Activated naive CD8-positive, alpha-beta T cell treated with anti-CD3 and anti-CD28 coated beads, Interleukin-2, amount 10 ng/mL, durations not matched to agents 7 days and 5 days (primary cell): Measurements from ENCODE around the gene SMAD7. TPM values are rescaled to one million over a fixed set of nuclear protein-coding genes. Genes with fewer than 3 reads are reported as not detected.

Source experiments
- ATAC-seq: fragments of 150-1000 bp; cut with Tn5 transposase; one replicate; pipeline ENCODE4 v1.10.0; 2021; ENCODE audit warnings: low read depth, moderate library complexity
- POLR2A ChIA-PET: fragments of 350-600 bp; sonication (Branson Sonifier 250); formaldehyde crosslinking; loops from one replicate; lab custom pipeline; 2021; ENCODE audit warnings: antibody characterized with exemption; lab: Charles Lee
- DNase-seq: peaks from one replicate; pipeline ENCODE4 v3.0.0; 2021
- H3K27ac Mint-ChIP-seq: one replicate; pipeline ENCODE4 v1.8.0; 2022; ENCODE audit warnings: mild to moderate bottlenecking, mixed read lengths
- H3K27me3 Mint-ChIP-seq: one replicate; pipeline ENCODE4 v1.8.0; 2022; ENCODE audit warnings: mild to moderate bottlenecking, moderate library complexity, mixed read lengths
- H3K36me3 Mint-ChIP-seq: one replicate; pipeline ENCODE4 v1.8.0; 2021; ENCODE audit warnings: mild to moderate bottlenecking, mixed read lengths
- H3K4me1 Mint-ChIP-seq: one replicate; pipeline ENCODE4 v1.8.0; 2021; ENCODE audit warnings: mixed read lengths
- H3K4me3 Mint-ChIP-seq: one replicate; pipeline ENCODE4 v1.8.0; 2022; ENCODE audit warnings: mild to moderate bottlenecking, moderate library complexity, mixed read lengths
- H3K9me3 Mint-ChIP-seq: one replicate; pipeline ENCODE4 v1.8.0; 2021; ENCODE audit warnings: mixed read lengths
- total RNA-seq, 2 experiments: library from RNA; stranded (reverse); gene quantifications; one replicate each; pipeline ENCODE4 v1.2.3, GENCODE V29; 2021

Gene SMAD7
- total RNA-seq, 2 experiments from 2014 or later = 26.8 to 30.1 TPM

- H3K9me3 Mint-ChIP-seq = no peaks in the 10 kb centered on the region
- DNase-seq (no peak), ATAC-seq (no peak)
- no peak overlapping the region for H3K4me3 Mint-ChIP-seq
- no peak overlapping the region for H3K27ac Mint-ChIP-seq
- peaks cover 70% of the 10 kb centered on the region for H3K36me3 Mint-ChIP-seq
- H3K4me1 Mint-ChIP-seq = peaks cover 85% of the 10 kb centered on the region
- POLR2A ChIA-PET = interaction anchor here (3.0 kb wide), 1 partner anchor 14 kb away, joined by 15 read pairs; no protein-coding TSS in a partner anchor
- no peaks in the 10 kb centered on the region for H3K27me3 Mint-ChIP-seq
Observed at GRCh38 chr18:48942554-48943261, 8.1 kb downstream of the SMAD7 start.

- DNase-seq (no peak), ATAC-seq (no peak)
- Mint-ChIP-seq H3K27me3 (no peaks in the 10 kb centered on the region), H3K9me3 (no peaks in the 10 kb centered on the region), H3K27ac (peak overlapping the region; percentile 98), H3K4me1 (peaks cover 85% of the 10 kb centered on the region), H3K36me3 (peaks cover 65% of the 10 kb centered on the region), H3K4me3 (peak overlapping the region; percentile 91)
- POLR2A ChIA-PET = interaction anchor here (1.0 to 3.0 kb wide), 3 partner anchors 9 to 159 kb away, joined by 3 to 35 read pairs (median 15); partner anchors contain the start of gene SMAD7
Observed at GRCh38 chr18:48942086-48942485, 8.7 kb downstream of the SMAD7 start.

DNA sequence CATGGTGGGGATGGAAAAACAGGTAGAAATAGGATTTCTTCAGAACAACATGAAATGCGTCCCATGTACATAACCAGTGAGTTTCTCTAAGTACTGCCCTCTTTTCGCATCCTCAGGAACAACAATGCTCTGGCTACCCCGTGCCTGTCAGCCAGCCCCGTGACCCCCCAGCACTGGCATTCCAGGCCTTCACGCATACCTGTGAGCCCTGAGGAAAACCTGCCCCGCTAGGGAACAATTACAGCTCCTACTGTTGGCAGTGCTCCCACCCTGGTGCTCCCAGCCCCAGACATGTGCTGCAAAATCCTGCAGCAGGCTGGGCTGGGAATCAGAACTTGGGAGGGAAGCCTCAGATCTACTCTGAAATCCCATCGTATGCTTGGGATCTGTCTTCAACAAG is 9.1 kb downstream of the SMAD7 start:
- H3K9me3 Mint-ChIP-seq = no peaks in the 10 kb centered on the region
- DNase-seq (peak; percentile 31), ATAC-seq (no peak)
- no peaks in the 10 kb centered on the region for H3K27me3 Mint-ChIP-seq
- H3K27ac Mint-ChIP-seq = peak overlapping the region; percentile 98
- peaks cover 62% of the 10 kb centered on the region for H3K36me3 Mint-ChIP-seq
- POLR2A ChIA-PET = interaction anchor here (1.0 to 3.0 kb wide), 4 partner anchors 9 to 158 kb away, joined by 3 to 35 read pairs (median 18); partner anchors contain the start of gene SMAD7
- H3K4me1 Mint-ChIP-seq = peaks cover 81% of the 10 kb centered on the region
- H3K4me3 Mint-ChIP-seq = peak overlapping the region; percentile 91

- peaks cover 61% of the 10 kb centered on the region for H3K36me3 Mint-ChIP-seq
- H3K9me3 Mint-ChIP-seq = no peaks in the 10 kb centered on the region
- POLR2A ChIA-PET = interaction anchor here (0.7 to 3.0 kb wide), 8 partner anchors 10 to 164 kb away, joined by 3 to 35 read pairs (median 4); partner anchors contain the start of gene SMAD7
- ATAC-seq = peak; percentile 85
- peak overlapping the region; percentile 98 for H3K27ac Mint-ChIP-seq
- peaks cover 79% of the 10 kb centered on the region for H3K4me1 Mint-ChIP-seq
- H3K4me3 Mint-ChIP-seq = peak overlapping the region; percentile 91
- no peaks in the 10 kb centered on the region for H3K27me3 Mint-ChIP-seq
- peak; percentile 76 for DNase-seq
Observed at GRCh38 chr18:48940854-48941611, 9.7 kb downstream of the SMAD7 start.

DNA sequence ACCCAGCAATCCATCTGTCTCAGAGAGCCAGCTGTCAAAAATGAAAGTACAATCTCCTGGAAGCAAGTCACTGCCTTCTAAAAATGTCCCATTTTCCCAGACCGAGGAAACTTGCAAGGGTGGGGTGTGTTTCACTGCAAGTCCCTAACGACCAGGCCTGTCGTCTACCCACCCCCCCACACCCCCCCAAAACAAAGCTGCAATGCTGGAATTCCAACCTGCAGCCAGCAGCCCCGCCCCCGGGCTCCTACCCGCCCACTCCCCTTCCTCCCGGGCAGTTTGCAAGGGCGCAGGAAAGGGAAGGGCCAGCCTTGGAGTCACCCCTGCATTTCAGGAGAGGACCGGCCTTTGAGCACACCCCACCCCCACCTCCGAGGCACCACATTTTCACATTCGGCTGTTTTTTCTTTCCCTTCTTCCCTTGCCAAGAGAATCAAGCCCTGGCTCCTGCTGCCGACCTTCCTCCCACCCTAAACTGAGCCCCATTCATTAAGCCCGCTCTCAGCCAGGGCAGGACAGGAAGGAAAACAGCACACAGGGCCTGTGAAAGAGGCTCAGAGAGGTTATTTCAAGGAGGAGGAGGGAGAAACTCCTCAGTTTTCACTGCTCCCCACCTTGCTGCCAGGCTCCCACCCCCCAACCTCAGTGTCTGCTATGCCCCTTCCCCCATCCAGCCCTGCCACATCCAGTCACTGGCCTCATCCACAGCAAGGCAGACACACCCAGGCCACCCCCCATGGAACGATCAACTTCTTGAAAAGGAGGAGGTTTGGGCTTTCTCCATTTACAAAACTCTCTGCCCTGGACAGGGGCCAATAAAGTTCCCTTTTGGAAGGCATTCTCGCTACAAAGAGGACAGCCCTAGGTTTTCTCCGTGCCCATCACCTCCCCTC is 11.3 kb downstream of the SMAD7 start:
- peaks cover 80% of the 10 kb centered on the region for H3K4me1 Mint-ChIP-seq
- H3K27me3 Mint-ChIP-seq = no peaks in the 10 kb centered on the region
- no peak for ATAC-seq
- DNase-seq = peak; percentile 28
- peak overlapping the region; percentile 98 for H3K27ac Mint-ChIP-seq
- H3K36me3 Mint-ChIP-seq = peaks cover 54% of the 10 kb centered on the region
- POLR2A ChIA-PET = interaction anchor here (1.1 to 3.0 kb wide), 4 partner anchors 11 to 105 kb away, joined by 4 to 35 read pairs (median 18); partner anchors contain the start of gene SMAD7
- no peaks in the 10 kb centered on the region for H3K9me3 Mint-ChIP-seq
- H3K4me3 Mint-ChIP-seq = peak overlapping the region; percentile 91

DNA sequence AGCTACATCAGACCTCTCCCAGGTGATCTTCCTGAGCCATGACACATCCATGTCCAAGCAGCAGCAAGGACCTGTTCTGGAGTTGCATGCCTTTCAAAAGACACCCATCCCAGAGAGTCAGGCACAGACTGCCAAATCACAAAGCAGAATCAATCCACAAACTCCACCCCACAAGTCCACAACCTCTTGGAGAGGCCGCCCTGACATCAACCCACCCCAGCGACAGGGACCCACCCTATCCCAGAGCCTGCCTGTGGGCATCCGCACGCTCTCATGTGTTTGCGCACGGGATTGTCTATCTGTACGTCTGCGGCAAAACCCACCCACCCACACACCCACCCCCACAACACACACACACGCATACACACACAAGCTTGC is 11.9 kb downstream of the SMAD7 start:
- Mint-ChIP-seq H3K4me3 (no peak overlapping the region), H3K9me3 (no peaks in the 10 kb centered on the region), H3K27me3 (no peaks in the 10 kb centered on the region), H3K36me3 (peaks cover 48% of the 10 kb centered on the region), H3K4me1 (peaks cover 80% of the 10 kb centered on the region), H3K27ac (peak overlapping the region; percentile 62)
- ATAC-seq (no peak), DNase-seq (no peak)
- POLR2A ChIA-PET = interaction anchor here (1.0 to 1.4 kb wide), 2 partner anchors 14 kb away, joined by 3 to 10 read pairs; no protein-coding TSS in a partner anchor

- POLR2A ChIA-PET = interaction anchor here (1.0 to 1.4 kb wide), 4 partner anchors 9 to 14 kb away, joined by 3 to 10 read pairs (median 4); no protein-coding TSS in a partner anchor
- Mint-ChIP-seq H3K4me1 (peaks cover 78% of the 10 kb centered on the region), H3K4me3 (no peak overlapping the region), H3K9me3 (no peaks in the 10 kb centered on the region), H3K36me3 (peaks cover 45% of the 10 kb centered on the region), H3K27me3 (no peaks in the 10 kb centered on the region), H3K27ac (peak overlapping the region; percentile 62)
- ATAC-seq (no peak), DNase-seq (no peak)
Observed at GRCh38 chr18:48937869-48938750, 12.7 kb downstream of the SMAD7 start.

- no peak for ATAC-seq
- POLR2A ChIA-PET = interaction anchor here (0.7 kb wide), 1 partner anchor 102 kb away, joined by 6 read pairs; no protein-coding TSS in a partner anchor
- no peaks in the 10 kb centered on the region for H3K27me3 Mint-ChIP-seq
- peak overlapping the region; percentile 89 for H3K27ac Mint-ChIP-seq
- no peak for DNase-seq
- H3K9me3 Mint-ChIP-seq = no peaks in the 10 kb centered on the region
- peaks cover 78% of the 10 kb centered on the region for H3K4me1 Mint-ChIP-seq
- peaks cover 48% of the 10 kb centered on the region for H3K36me3 Mint-ChIP-seq
- H3K4me3 Mint-ChIP-seq = peak overlapping the region; percentile 76
Observed at GRCh38 chr18:48935433-48935774, 15.4 kb downstream of the SMAD7 start.

DNA sequence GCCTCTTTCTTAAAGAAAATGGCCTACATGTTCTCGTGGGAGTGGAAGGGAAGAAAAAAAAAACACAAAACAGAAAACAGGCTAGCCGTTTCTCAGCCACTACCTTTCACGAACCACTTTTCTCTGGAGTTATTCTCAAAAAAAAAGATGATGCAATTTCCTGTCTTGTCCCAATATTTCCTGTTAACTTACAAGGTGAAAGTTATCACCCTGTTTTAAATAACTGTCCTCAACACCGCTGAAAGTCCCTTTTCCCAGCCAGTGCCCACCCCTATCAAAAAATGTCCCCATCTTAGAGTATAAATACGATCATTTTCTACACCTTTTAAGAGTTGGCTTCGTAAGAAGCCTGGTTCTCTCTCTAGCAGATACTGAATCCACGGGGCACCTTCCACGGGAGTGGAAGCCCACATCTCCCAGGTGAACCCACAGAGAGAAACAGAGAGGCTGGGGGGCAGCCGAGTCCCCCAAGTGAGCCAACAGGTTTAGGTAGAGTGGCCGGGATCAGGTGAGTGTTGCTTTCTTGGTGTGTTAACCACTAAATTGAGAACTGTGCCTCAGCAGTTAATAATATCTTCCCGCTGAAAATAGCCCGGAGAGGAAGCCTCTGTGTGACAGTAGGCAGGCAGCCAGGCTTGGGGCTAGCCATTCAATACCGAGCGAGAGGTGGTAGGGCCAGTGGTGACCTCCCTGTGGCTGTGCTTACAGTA is 15.9 kb downstream of the SMAD7 start:
- DNase-seq (peak; percentile 42), ATAC-seq (peak; percentile 18)
- peak overlapping the region; percentile 89 for H3K27ac Mint-ChIP-seq
- POLR2A ChIA-PET = interaction anchor here (0.9 to 1.6 kb wide), 5 partner anchors 9 to 99 kb away, joined by 3 to 6 read pairs (median 4); no protein-coding TSS in a partner anchor
- peak overlapping the region; percentile 76 for H3K4me3 Mint-ChIP-seq
- H3K27me3 Mint-ChIP-seq = no peaks in the 10 kb centered on the region
- no peaks in the 10 kb centered on the region for H3K9me3 Mint-ChIP-seq
- peaks cover 76% of the 10 kb centered on the region for H3K4me1 Mint-ChIP-seq
- H3K36me3 Mint-ChIP-seq = peaks cover 46% of the 10 kb centered on the region

DNA sequence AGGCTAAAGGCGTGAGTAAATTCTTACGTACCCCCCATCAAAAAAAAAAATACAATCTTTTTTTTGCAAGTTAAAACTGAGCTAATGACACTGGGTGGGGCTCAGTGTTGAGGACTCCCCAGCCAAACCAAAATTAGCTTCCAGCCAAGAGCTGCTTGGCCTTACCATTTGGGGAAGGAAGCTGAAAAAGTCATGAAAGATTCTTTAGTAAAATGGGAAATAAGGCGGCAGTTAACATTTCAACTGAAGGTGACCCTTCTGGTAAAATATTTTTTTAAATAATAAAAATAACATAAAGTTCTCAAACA is 16.4 kb downstream of the SMAD7 start:
- Mint-ChIP-seq H3K4me3 (peak overlapping the region; percentile 76), H3K27ac (peak overlapping the region; percentile 89), H3K27me3 (no peaks in the 10 kb centered on the region), H3K4me1 (peaks cover 75% of the 10 kb centered on the region), H3K36me3 (peaks cover 42% of the 10 kb centered on the region), H3K9me3 (no peaks in the 10 kb centered on the region)
- no peak for DNase-seq
- ATAC-seq = no peak
- POLR2A ChIA-PET = interaction anchor here (0.9 to 1.6 kb wide), 5 partner anchors 8 to 98 kb away, joined by 3 to 6 read pairs (median 4); no protein-coding TSS in a partner anchor

- POLR2A ChIA-PET = interaction anchor here (0.9 to 1.6 kb wide), 6 partner anchors 8 to 98 kb away, joined by 3 to 6 read pairs (median 4); no protein-coding TSS in a partner anchor
- no peaks in the 10 kb centered on the region for H3K27me3 Mint-ChIP-seq
- H3K27ac Mint-ChIP-seq = peak overlapping the region; percentile 89
- H3K36me3 Mint-ChIP-seq = peaks cover 42% of the 10 kb centered on the region
- ATAC-seq = no peak
- H3K4me3 Mint-ChIP-seq = peak overlapping the region; percentile 64
- DNase-seq = no peak
- peaks cover 79% of the 10 kb centered on the region for H3K4me1 Mint-ChIP-seq
- H3K9me3 Mint-ChIP-seq = no peaks in the 10 kb centered on the region
Observed at GRCh38 chr18:48933578-48934414, 17.0 kb downstream of the SMAD7 start.
